ENCODE measurements around the gene LCT.

Gene LCT

GRCh38 chr2:135742325-135742757, 94.6 kb downstream of the LCT start:
- peak; percentile 75 for DNase-seq (ENCODE audit: low spot score)

GRCh38 chr2:135741395-135742324, 95.3 kb downstream of the LCT start, which contains the start of gene UBXN4:
Gene UBXN4, plus strand, starts transcription at chr2:135741855. Its CDS starts 75 bp downstream, at chr2:135741930.
- peak; percentile 99 for DNase-seq (ENCODE audit: low spot score)

- DNase-seq (ENCODE audit: low spot score) = no peak
Measured at GRCh38 chr2:135741043-135741394, 96.0 kb downstream of the LCT start.

- DNase-seq (ENCODE audit: low spot score) = no peak
Measured at GRCh38 chr2:135740206-135740605, 96.8 kb downstream of the LCT start.

All from NAMALWA (cell line).